ENCODE results near the gene DRD1. TPM values are rescaled to one million over a fixed set of nuclear protein-coding genes. Genes with fewer than 3 reads are reported as not detected.

Gene DRD1
- not detected for total RNA-seq

DNA sequence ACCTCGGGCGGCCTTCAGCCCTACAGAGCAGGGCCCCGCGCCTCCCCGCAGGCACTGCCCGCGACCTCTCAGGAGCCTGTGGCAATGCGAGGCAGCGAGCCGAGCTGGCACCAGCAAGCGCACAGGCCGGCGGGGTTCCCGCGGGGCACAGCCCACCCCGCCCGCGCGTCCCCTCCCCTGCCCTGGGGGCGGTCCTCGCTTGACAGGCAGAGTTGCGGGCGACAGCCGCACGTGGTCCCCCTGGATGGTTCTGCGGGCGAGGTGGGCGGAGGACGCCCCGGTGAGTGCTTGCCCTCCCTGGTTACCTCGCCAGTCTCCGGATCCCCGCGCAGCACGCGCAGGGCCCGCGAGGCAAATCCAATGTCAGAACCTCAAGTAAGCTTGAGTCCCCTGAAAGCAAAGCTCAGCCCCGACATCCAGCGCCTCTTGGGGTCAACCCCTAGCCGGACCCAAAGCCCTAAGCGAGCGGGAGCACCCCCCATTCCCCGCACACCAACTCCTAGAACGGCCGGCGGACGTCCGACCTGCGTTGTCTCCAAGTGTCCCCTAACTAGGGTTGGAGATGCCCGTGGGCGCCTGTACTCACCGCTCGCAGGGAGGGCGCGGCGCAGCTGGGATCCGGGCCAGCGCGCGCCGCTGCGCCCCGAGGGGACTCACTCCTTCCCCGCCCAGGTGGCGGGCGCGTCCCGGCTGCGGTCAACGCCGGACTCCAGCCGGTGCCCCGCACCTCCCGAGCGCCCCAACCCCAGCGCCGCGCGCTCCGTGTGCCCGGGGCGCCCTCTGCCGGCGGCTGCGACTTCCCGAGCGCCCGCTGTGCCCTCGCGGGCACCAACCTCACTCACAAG, at the start of gene DRD1:
DRD1 (minus strand) TSS at position 123 of the 845 bp plus-strand sequence. CDS start 1,083 bp downstream, outside the sequence.
- ATAC-seq (replicated peaks in 1 of 2) (peak; percentile 94 to 95), DNase-seq (peak; percentile 64 to 75)
- Mint-ChIP-seq H3K27ac (no peak within 1 kb of the TSS), H3K4me3 (peak within 1 kb of the TSS; percentile 77 to 82), H3K27me3 (ENCODE audit: low read depth) (peaks cover 69% of the 10 kb centered on the region), H3K36me3 (ENCODE audit: insufficient read depth in 2 of 2) (no peaks in the 10 kb centered on the region), H3K4me1 (ENCODE audit: low read depth) (peaks cover 8% of the 10 kb centered on the region), H3K9me3 (no peaks in the 10 kb centered on the region)

DNA sequence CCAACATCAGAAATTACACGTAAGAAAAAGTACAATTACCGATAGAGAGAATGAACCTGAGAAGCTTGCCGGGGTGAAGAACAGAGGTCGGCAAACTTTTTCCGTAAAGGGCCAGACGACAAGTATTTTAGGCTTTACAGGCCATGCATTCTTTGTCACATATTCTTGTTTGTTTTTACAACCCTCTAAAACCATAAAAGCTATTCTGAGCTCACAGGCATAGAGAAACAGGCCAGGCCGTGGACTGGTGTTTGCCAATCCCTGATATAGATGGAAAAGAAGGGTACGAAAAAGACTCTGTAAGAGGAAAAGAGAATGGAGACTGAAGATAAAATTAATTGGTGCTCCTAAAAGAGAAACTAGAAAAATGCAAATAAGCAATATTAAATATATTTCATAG, 49.7 kb upstream of the DRD1 start:
- peaks cover 81% of the 10 kb centered on the region for H3K4me1 Mint-ChIP-seq (ENCODE audit: low read depth)
- ATAC-seq (replicated peaks in 1 of 2) (no peak), DNase-seq (no peak)
- no peak overlapping the region for H3K27ac Mint-ChIP-seq
- no peaks in the 10 kb centered on the region for H3K9me3 Mint-ChIP-seq
- H3K36me3 Mint-ChIP-seq (ENCODE audit: insufficient read depth in 2 of 2): peaks cover 19 to 53% of the 10 kb centered on the region in 2 donors
- no peaks in the 10 kb centered on the region for H3K27me3 Mint-ChIP-seq (ENCODE audit: low read depth)
- no peak overlapping the region for H3K4me3 Mint-ChIP-seq

DNA sequence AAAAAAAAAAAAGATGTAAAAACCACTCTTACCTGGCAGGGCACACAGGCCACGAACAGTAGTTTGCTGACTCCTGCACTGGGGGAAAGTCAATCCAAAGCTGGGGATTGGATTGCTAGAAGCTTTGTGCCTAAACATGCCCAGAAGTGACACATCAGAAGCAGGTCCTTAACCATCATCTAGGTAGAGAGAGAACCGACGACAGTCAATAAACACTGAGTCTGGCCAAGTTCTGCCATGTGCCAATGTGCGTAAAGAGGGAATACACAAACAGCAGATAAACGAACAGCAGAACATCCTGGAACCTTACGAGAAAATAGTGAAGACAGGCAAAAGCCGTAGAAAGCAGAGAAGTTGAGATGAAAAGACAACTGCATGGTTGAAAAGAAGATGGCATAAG, 49.3 kb upstream of the DRD1 start:
- DNase-seq (no peak), ATAC-seq (replicated peaks in 1 of 2) (no peak)
- Mint-ChIP-seq H3K27me3 (ENCODE audit: low read depth) (no peaks in the 10 kb centered on the region), H3K36me3 (ENCODE audit: insufficient read depth in 2 of 2) (peaks cover 21 to 53% of the 10 kb centered on the region in 2 donors), H3K4me1 (ENCODE audit: low read depth) (peaks cover 82% of the 10 kb centered on the region), H3K27ac (no peak overlapping the region), H3K9me3 (no peaks in the 10 kb centered on the region), H3K4me3 (no peak overlapping the region)

DNA sequence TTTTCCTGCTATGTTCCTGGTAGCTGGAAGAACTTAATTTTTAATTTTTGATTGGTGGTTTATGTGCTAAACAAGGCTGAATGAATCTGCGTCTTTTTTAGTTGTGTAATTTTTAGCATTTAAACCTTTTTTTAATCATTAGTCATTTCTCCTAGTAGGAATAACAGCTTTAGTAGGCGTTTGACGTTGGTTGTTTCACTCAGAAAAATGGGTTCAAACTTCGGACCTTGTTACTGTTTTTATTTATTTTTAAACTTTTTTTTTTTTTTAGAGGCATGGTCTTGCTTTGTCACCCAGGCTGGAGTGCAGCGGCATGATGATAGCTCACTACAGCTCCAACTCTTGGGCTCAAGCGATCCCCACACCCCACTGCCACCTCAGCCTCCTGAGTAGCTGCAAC, 47.2 kb upstream of the DRD1 start:
- no peaks in the 10 kb centered on the region for H3K9me3 Mint-ChIP-seq

DNA sequence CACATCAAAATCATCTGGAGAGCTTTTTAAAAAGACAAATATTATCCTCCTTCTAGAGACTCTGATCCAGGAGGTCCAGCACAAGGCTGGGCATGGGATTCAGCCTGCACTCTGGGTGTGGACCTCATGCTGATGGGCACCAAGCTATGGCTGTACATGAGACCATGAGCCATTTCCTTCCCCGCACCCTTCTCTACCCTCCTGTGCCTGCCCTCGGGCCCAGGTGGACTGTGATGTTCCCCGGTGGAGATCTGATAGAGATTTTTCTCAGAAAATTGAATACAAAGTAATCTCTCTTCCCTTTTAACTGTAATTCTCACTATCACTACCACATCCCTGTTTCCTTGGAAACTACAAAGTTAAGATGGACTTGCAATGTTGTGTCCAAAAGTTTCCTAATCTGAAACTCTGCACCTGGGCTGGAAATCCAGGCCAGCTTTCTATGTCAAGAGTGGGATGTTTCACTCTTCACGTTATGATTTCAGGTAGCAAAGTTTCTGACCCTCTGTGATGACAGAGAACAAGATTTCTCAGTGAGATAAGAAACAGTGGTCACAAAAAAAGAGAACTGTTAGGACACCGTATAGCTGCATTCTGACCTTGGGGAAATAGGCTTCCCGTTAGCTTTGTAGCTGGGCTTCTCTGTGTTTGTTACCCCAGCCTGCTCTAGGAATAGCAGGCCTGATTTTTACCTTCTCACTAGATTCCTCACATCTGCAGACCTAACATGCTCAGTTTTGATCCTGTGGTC, 45.9 kb upstream of the DRD1 start:
- Mint-ChIP-seq H3K27ac (peak overlapping the region; percentile 91), H3K4me1 (ENCODE audit: low read depth) (peaks cover 92% of the 10 kb centered on the region), H3K4me3 (peak overlapping the region; percentile 41 to 75), H3K9me3 (no peaks in the 10 kb centered on the region), H3K36me3 (ENCODE audit: insufficient read depth in 2 of 2) (peaks cover 22 to 58% of the 10 kb centered on the region in 2 donors), H3K27me3 (ENCODE audit: low read depth) (no peaks in the 10 kb centered on the region)
- ATAC-seq (replicated peaks in 1 of 2): peak in 1 of 2 donors; percentile 41
- no peak for DNase-seq

More for the DNA sequence above, 47.2 kb upstream of the DRD1 start:
- Mint-ChIP-seq H3K27ac (no peak overlapping the region), H3K27me3 (ENCODE audit: low read depth) (no peaks in the 10 kb centered on the region), H3K36me3 (ENCODE audit: insufficient read depth in 2 of 2) (peaks cover 24 to 57% of the 10 kb centered on the region in 2 donors), H3K4me1 (ENCODE audit: low read depth) (peaks cover 86% of the 10 kb centered on the region), H3K4me3 (no peak overlapping the region)
- DNase-seq (no peak), ATAC-seq (replicated peaks in 1 of 2) (no peak)

DNA sequence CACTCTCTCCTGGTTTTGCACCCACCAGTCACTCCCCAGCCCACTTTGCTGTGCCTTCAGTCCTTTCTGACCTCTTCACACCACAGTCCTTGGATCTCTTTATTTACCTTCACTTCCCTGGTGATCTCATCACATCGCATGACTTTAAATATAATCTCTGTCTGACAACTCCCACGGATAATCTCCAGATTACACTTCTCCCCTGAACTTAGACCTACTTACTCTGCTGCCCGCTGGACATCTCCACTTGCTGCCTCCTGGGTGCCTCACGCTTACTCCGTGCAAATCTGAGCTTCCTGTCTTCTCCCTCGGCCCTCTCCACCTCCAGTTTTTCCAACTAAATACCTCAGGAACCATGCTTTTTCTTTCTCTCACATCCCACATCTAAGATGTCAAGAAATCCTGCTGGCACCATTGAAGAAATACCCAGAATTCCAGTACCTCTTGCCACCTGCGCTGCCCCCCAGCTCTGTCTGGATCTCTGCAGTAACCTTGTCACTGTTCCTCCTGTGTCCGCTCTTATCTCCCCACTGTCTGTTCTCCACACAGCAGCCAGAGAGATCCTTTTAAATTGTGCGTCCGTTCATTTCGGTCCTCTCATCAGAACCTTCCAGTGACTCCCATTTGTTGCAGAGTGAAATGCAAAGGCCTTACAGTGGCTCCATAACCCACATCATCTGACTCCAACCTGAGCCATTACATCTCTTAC, 43.7 kb upstream of the DRD1 start:
- peak overlapping the region; percentile 32 for H3K27ac Mint-ChIP-seq
- peaks cover 19 to 51% of the 10 kb centered on the region in 2 donors for H3K36me3 Mint-ChIP-seq (ENCODE audit: insufficient read depth in 2 of 2)
- no peak for ATAC-seq (replicated peaks in 1 of 2)
- H3K27me3 Mint-ChIP-seq (ENCODE audit: low read depth): no peaks in the 10 kb centered on the region
- peak overlapping the region; percentile 3 to 15 for H3K4me3 Mint-ChIP-seq
- DNase-seq: no peak
- H3K4me1 Mint-ChIP-seq (ENCODE audit: low read depth): peaks cover 92% of the 10 kb centered on the region
- no peaks in the 10 kb centered on the region for H3K9me3 Mint-ChIP-seq

DNA sequence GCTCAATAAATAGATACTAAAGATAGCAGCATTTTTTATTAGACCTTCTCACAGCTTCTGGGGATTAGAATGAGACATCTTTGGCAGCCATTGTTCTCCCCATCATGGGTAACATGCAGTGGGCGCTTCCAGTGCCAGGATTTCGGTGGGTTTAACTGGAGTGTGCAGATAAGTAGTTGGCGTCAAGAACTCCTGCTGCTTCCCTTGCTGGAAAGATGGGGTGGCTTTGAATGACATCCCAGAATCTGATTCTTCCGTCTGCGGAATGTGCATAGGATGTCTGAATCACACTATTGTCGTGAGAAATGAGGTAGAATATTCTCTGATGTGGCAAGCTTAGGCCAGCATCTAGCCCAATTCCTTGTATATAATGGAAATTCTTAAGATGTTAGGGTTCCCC, 41.6 kb upstream of the DRD1 start:
- H3K4me1 Mint-ChIP-seq (ENCODE audit: low read depth): peaks cover 99% of the 10 kb centered on the region
- H3K9me3 Mint-ChIP-seq: no peaks in the 10 kb centered on the region
- no peak for DNase-seq
- H3K36me3 Mint-ChIP-seq (ENCODE audit: insufficient read depth in 2 of 2): peaks cover 19 to 55% of the 10 kb centered on the region in 2 donors
- peak overlapping the region in 1 of 2 donors; percentile 30 for H3K4me3 Mint-ChIP-seq
- H3K27me3 Mint-ChIP-seq (ENCODE audit: low read depth): no peaks in the 10 kb centered on the region
- H3K27ac Mint-ChIP-seq: peak overlapping the region; percentile 65
- no peak for ATAC-seq (replicated peaks in 1 of 2)

DNA sequence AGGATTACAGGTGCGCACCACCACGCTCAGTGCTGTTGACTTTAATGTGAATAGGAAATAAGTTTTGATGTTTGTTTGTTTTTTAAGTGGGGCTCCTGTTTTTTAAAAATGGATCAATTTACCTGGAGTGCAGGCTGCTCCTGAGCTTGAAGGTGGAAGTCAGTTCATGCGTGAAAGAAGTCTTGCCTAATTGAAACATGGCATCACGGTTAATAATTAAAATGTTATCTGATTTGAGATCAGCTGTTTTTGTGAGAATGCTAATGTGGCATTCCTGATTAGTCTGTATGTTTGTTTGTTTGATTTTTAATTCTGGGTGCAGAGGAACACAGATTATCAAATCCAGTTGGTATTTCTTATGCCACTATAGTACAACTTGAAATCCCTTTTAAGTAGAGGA, 40.8 kb upstream of the DRD1 start:
- DNase-seq: no peak
- no peak for ATAC-seq (replicated peaks in 1 of 2)
- Mint-ChIP-seq H3K4me1 (ENCODE audit: low read depth) (peaks cover 99% of the 10 kb centered on the region), H3K4me3 (peak overlapping the region in 1 of 2 donors; percentile 32), H3K27ac (peak overlapping the region; percentile 39), H3K36me3 (ENCODE audit: insufficient read depth in 2 of 2) (peaks cover 20 to 58% of the 10 kb centered on the region in 2 donors), H3K9me3 (no peaks in the 10 kb centered on the region), H3K27me3 (ENCODE audit: low read depth) (no peaks in the 10 kb centered on the region)

DNA sequence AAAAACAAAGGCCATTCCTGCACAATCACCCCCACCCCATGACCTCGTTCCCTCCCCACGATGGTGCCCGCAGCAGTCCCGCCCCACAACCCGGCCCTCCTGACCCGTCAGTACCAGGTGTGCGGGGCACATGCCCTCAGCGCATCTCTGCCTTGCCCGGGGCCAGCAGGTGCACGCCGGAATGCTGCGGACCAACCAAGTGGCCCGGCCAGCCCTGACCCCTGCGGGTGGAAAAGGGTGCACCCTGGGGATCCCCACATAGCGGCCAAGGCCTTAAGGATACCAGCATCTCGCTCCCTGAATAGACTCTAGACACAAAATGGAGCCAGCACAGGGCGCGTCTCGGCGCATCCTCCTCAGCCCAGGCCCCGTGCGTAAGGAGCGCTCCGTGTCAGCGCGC, 40.3 kb upstream of the DRD1 start:
- no peak overlapping the region for H3K27ac Mint-ChIP-seq

DNA sequence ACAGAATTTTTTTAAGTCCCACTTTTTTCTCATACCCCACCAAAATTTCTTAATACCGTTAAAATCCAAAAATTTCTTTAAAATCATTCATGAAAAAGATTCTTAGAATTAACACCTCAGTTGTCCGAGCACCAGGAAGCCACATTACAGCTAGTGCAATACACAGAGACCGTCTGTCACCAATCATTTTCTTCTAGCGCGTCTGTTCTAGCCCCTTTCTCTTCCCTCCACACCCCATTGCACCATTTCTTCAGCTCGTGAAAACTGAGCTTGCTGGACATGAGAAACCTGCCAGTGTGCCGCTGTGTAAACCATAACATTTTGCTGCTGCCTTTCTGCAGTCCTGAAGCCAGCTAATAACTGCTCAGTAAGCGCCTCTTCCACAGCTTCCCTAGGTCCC, 39.4 kb upstream of the DRD1 start:
- peak overlapping the region; percentile 7 to 42 for H3K4me3 Mint-ChIP-seq
- ATAC-seq (replicated peaks in 1 of 2) (no peak), DNase-seq (no peak)
- H3K27ac Mint-ChIP-seq: peak overlapping the region; percentile 78
- no peaks in the 10 kb centered on the region for H3K9me3 Mint-ChIP-seq
- peaks cover 20 to 52% of the 10 kb centered on the region in 2 donors for H3K36me3 Mint-ChIP-seq (ENCODE audit: insufficient read depth in 2 of 2)
- no peaks in the 10 kb centered on the region for H3K27me3 Mint-ChIP-seq (ENCODE audit: low read depth)
- peaks cover 89% of the 10 kb centered on the region for H3K4me1 Mint-ChIP-seq (ENCODE audit: low read depth)

More for the DNA sequence above, 40.3 kb upstream of the DRD1 start:
- Mint-ChIP-seq H3K36me3 (ENCODE audit: insufficient read depth in 2 of 2) (peaks cover 22 to 59% of the 10 kb centered on the region in 2 donors), H3K4me3 (no peak overlapping the region), H3K4me1 (ENCODE audit: low read depth) (peaks cover 99% of the 10 kb centered on the region), H3K27me3 (ENCODE audit: low read depth) (no peaks in the 10 kb centered on the region), H3K9me3 (no peaks in the 10 kb centered on the region)
- ATAC-seq (replicated peaks in 1 of 2): no peak
- no peak for DNase-seq

DNA sequence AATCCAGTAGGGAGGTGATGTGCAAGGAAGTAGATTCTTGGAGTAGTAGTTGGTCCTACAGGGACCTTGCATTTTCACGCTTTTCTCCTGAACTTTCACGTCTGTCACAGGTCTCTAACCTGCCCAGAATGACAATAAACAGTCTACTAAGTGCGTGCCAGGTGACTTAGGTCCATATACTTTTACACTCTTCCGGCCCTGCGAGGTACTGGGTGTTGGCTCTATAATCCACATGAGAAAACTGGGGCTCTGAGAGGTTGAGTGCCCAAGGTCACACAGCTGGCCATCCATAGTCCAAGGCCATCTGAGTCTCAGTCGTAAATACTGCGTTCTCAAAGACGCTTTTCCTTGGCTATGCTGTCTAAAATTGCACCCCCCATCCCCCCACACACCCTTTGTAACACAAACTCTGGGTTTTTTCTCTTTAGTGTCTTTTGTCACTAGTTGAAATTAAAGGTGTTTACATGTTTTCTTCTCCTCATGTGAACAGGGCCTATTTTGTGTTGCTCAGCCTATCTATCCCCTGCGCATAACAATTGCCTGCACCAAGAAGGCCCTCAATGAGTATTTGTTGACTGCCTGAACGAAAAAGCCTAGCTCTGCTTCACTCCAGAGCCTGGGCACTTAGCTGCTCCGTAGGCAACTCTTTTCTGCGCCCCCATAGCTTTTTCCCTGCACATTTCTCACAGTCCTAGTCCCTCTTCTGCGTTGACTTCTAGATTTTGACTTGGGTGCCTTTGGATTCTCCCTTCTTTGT, 35.3 kb upstream of the DRD1 start:
- H3K27ac Mint-ChIP-seq: peak overlapping the region; percentile 91
- peaks cover 73% of the 10 kb centered on the region for H3K4me1 Mint-ChIP-seq (ENCODE audit: low read depth)
- ATAC-seq (replicated peaks in 1 of 2): no peak

DNA sequence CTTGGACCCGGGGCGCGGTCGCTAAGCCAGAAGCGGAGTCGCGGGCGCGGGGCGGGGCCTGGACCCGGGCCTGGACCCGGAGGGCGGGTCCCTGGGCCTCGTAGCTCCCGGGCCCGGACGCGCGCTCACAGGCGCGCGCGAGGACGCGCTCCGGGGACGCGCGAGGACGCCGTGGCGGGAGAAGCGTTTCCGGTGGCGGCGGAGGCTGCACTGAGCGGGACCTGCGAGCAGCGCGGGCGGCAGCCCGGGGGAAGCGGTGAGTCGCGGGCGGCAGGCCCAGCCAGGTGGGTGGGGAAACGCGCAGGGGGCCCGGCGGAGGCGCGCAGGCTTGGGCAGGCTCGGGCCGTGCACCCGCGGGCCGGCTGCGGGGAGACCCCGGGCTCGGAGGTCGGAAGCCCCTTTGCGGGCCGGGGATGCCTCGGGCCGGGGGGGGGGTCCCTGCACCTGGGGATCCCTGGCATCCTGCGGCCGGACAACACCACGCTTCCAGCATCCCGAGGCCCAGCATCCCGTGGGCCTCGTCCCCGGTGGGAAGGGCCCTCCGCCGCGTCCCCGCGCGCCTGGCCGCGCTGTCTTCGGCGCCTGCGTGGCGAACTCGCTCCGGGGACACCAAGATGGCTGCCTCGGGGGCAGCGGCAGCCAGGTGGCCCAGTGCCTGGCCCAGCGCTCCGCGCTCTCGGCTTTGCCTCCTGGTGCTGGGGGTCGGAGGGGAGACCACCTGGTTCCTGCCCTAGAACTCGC, 34.6 kb upstream of the DRD1 start, which contains the start of gene SFXN1:
SFXN1 (plus strand) TSS at position 177 of the 741 bp plus-strand sequence. CDS start 13,544 bp downstream, outside the sequence.
- Mint-ChIP-seq H3K9me3 (no peaks in the 10 kb centered on the region), H3K27me3 (ENCODE audit: low read depth) (peaks cover 12% of the 10 kb centered on the region), H3K36me3 (ENCODE audit: insufficient read depth in 2 of 2) (peaks cover 10 to 33% of the 10 kb centered on the region in 2 donors), H3K27ac (peak within 1 kb of the TSS; percentile 91), H3K4me3 (peak within 1 kb of the TSS; percentile 97), H3K4me1 (ENCODE audit: low read depth) (peaks cover 66% of the 10 kb centered on the region)
- ATAC-seq (replicated peaks in 1 of 2): peak; percentile 91 to 92
- peak; percentile 86 to 91 for DNase-seq

More for the DNA sequence above, 35.3 kb upstream of the DRD1 start:
- peaks cover 5% of the 10 kb centered on the region for H3K27me3 Mint-ChIP-seq (ENCODE audit: low read depth)
- H3K36me3 Mint-ChIP-seq (ENCODE audit: insufficient read depth in 2 of 2): peaks cover 10 to 37% of the 10 kb centered on the region in 2 donors
- no peaks in the 10 kb centered on the region for H3K9me3 Mint-ChIP-seq
- DNase-seq: no peak
- H3K4me3 Mint-ChIP-seq: peak overlapping the region; percentile 97

All from activated T-cell treated with anti-CD3 and anti-CD28 coated beads, Interleukin-2, amount 50 U/mL, for 72 hours (primary cell).